Medulla oblongata (tissue), 1 donor: ENCODE measurements around the gene CACNB2.

ENCODE experiments used
- DNase-seq: peaks from one replicate; pipeline ENCODE4 v3.0.0-alpha.2; 2015; ENCODE audit errors: extremely low spot score

Gene CACNB2

GRCh38 chr10:18230794-18231193 lies 90.6 kb downstream of the CACNB2 start:
- DNase-seq = no peak

GRCh38 chr10:18231480-18231879 lies 91.3 kb downstream of the CACNB2 start:
- DNase-seq = no peak

GRCh38 chr10:18233775-18234174 lies 93.6 kb downstream of the CACNB2 start:
- no peak for DNase-seq

- DNase-seq = no peak
Measured at GRCh38 chr10:18235477-18235876, 95.3 kb downstream of the CACNB2 start.

- DNase-seq = no peak
Measured at GRCh38 chr10:18236756-18237155, 96.5 kb downstream of the CACNB2 start.

- peak; percentile 73 for DNase-seq
Measured at GRCh38 chr10:18238870-18239485, 98.8 kb downstream of the CACNB2 start.

- no peak for DNase-seq
Measured at GRCh38 chr10:18240185-18240882, 100.1 kb downstream of the CACNB2 start.

GRCh38 chr10:18246967-18247366 lies 106.7 kb downstream of the CACNB2 start:
- DNase-seq = no peak

- DNase-seq = no peak
Measured at GRCh38 chr10:18252086-18252485, 111.9 kb downstream of the CACNB2 start.

GRCh38 chr10:18254086-18254485 lies 113.9 kb downstream of the CACNB2 start:
- DNase-seq = no peak

- DNase-seq = no peak
Measured at GRCh38 chr10:18254692-18255091, 114.5 kb downstream of the CACNB2 start.

GRCh38 chr10:18260310-18260922 lies 120.2 kb downstream of the CACNB2 start:
- no peak for DNase-seq

- no peak for DNase-seq
Measured at GRCh38 chr10:18261063-18261610, 120.9 kb downstream of the CACNB2 start.

GRCh38 chr10:18261768-18262231 lies 121.6 kb downstream of the CACNB2 start:
- DNase-seq = no peak

- DNase-seq = no peak
Measured at GRCh38 chr10:18264466-18265050, 124.3 kb downstream of the CACNB2 start.

GRCh38 chr10:18268005-18268404 lies 127.8 kb downstream of the CACNB2 start:
- no peak for DNase-seq

GRCh38 chr10:18271491-18271890 lies 131.3 kb downstream of the CACNB2 start:
- no peak for DNase-seq

- no peak for DNase-seq
Measured at GRCh38 chr10:18273039-18273438, 132.8 kb downstream of the CACNB2 start.

- no peak for DNase-seq
Measured at GRCh38 chr10:18278181-18278580, 138.0 kb downstream of the CACNB2 start.

GRCh38 chr10:18279173-18279572 lies 138.9 kb downstream of the CACNB2 start:
- no peak for DNase-seq

- no peak for DNase-seq
Measured at GRCh38 chr10:18282094-18282493, 141.9 kb downstream of the CACNB2 start.

- DNase-seq = no peak
Measured at GRCh38 chr10:18290651-18291313, 150.6 kb downstream of the CACNB2 start.
